GM19239 (cell line): Measurements from ENCODE around the gene EPHA2.

Experiments used
- DNase-seq: peaks from one replicate; pipeline ENCODE4 v3.0.0; 2011; ENCODE audit warnings: low spot score; ENCODE audit not compliant: insufficient read length
- FAIRE-seq: peaks from 2 replicates; lab custom pipeline; 2011; peaks lifted over from hg19 to GRCh38; lab: Jason Lieb, UNC

Gene EPHA2

GRCh38 chr1:16151995-16152384 is 3.9 kb downstream of the EPHA2 start:
- DNase-seq: no peak
- no peak for FAIRE-seq

DNA sequence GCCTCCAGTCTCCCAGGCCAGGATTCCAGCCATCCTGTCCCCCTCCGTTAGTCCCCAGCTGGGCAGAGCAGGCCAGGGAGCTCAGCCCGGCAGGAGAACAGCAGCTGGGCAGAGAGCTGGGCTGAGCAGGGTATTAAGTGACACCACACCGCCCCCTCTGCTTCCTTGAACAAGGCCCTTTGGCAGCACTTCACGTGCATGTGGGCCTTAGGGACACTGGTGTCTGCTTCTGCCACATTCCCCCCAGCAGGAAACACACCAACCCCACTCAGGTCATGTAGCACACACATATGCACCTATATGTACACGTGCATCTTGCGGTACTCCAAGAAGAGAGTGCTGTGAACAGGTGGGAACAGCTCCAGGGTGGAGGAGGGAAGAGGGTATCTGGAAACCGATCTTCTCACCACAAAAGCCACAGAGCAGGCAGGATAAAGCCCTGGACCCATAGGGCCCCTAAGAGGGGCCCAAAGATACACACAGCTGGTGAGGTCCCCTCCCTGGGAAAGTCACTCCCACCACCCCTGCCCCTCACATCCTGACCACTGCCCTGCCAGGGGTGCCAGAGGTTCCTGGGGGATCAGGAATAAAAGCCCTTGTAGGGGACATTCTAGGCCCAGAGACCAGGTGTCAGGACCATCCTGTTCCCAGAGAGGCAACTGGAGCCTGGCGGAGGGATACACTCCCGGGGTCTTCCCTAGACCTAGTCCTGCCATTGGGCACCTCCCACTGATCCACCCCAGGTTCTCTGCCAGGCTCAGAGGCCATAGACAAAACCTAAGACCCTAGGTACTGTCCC is 4.5 kb downstream of the EPHA2 start:
- DNase-seq (no peak), FAIRE-seq (no peak)

GRCh38 chr1:16150508-16150907 is 5.4 kb downstream of the EPHA2 start:
- no peak for FAIRE-seq

GRCh38 chr1:16149702-16150488 is 6.0 kb downstream of the EPHA2 start:
- FAIRE-seq: no peak
- DNase-seq: no peak

More at GRCh38 chr1:16150508-16150907, 5.4 kb downstream of the EPHA2 start:
- DNase-seq: no peak

DNA sequence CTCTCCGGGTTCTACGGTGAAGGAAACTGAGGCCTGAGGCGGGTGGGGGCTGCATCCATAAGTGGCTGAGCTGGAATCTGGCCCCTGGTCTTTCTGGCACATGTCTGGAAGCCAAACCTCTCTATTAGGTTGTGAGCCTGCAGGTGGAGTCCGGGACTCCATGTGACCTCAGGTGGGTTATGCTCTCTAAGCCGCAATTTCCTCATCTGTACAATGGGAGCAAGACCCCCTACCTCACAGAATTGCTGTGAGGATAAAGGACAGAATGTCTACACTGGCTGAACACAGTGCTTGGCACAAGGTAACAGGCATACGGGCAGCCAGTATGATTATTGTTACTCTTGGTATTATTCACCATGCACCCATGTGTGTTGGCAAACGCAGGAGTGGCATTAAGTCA is 6.7 kb downstream of the EPHA2 start:
- no peak for DNase-seq
- FAIRE-seq: no peak

DNA sequence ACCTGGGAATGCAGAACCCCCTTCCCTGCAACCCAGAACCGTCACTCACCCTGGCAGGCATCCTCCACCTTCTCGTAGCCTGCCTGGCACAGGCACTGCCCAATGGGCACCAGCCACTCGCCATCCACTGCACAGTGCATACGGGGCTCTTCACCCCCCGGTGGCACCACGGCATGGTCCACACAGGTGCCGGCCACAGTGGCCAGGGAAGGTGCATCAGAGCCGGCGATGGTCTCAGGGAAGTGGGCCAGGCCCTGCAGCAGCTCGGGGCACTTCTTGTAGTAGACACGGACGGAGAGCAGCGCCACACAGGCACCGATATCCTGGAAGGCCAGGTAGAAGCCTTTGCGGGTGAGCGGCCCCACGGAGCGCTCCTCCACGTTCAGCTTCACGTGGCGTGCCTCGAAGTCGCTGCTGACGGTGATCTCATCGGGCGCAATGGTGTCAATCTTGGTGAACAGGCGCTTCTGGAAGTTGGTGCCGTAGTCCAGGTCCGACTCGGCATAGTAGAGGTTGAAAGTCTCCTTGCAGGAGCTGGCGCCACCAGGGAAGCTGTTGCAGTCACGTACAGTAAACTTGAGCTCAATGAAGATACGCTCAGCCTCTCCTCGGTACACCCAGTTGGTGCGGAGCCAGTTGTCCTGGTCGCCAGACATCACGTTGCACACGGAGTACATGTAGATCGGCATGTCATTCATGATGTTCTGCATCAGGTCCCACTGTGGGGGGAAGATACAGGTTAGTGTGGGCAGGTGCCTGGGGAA is 7.4 kb downstream of the EPHA2 start:
- no peak for FAIRE-seq

GRCh38 chr1:16147156-16147926 is 8.5 kb downstream of the EPHA2 start:
- DNase-seq: no peak
- no peak for FAIRE-seq

More for the DNA sequence above, 7.4 kb downstream of the EPHA2 start:
- no peak for DNase-seq

DNA sequence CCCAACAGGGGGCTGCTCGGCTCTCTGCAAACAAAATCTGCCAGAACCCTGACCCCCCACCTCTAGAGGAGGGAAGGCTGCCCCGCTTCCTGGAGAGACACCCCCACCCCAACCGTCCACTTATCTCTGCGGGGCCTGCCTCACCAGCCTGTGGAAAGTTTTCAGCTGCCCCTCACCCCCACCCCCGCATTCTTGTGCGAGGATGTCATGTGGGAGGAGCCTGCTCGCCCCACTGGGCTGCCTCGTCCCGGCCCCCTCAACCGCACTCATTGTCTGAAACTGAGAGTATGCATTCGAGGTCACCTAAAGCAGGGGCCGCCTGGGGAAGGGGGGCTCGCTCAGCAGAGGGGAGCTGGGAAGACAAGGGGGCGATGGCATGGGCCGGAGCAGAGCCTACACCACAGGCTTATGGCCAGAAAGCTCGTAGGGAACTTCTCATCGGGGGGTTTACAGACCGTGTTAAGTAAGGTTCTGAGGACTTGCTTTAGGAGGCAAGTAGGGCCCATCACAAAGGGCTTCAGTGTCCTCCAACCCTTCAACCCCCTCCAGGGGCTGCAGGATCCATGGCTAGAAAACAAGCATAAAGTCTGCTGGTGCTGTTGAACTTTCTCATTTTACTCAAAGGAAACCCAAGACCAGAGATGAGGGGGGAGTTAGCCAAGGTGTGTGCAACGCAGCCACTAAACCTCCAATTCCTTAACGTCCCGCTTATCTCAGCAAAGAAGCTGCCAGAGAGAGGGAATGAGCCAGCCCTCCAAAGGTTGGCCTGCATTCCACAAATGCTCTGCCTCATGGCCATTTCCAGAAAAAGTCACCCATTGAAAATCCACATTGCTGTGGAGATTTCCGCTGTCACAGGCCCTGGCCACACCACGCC is 9.4 kb downstream of the EPHA2 start:
- no peak for FAIRE-seq

GRCh38 chr1:16145662-16146278 is 10.1 kb downstream of the EPHA2 start:
- DNase-seq (no peak), FAIRE-seq (no peak)

More for the DNA sequence above, 9.4 kb downstream of the EPHA2 start:
- no peak for DNase-seq

GRCh38 chr1:16145030-16145661 is 10.7 kb downstream of the EPHA2 start:
- FAIRE-seq (no peak), DNase-seq (no peak)

GRCh38 chr1:16144325-16145029 is 11.4 kb downstream of the EPHA2 start:
- DNase-seq (no peak), FAIRE-seq (no peak)

DNA sequence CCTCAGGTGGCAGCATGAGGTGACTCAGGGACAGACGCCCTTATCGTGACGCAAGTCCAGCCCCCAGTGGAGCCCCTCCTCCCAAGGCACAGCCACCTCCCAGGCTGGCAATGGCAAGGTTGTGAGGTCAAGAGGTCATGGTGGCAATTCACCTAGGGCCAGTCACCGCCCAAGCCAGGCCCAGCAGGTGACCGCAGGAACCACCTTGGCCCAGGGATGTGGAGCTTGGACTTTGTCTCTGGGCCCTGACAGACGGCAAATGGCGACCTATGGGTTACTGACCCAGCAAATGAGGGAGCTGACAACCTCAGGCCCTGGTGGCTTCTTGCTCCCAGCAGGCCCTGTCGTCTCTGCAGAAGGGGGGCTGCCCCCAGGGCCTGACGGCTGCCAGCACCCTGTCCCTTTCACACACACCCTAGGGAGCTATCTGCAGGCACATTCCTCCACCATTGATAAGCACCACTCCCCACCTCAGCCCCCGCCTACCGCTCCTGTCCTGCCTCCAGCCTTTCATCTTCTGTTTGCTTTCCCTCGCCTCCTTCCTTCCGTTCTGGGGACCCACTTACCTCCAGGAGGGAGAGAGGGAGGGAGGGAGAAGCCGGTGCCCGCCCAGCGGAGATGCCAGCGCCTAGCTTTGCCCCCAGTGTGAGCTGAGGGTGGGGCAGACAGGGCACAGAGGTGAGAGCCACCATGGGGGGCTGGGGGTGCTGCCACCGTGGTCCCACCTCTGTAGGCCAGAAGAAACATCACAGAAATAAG is 12.1 kb downstream of the EPHA2 start:
- no peak for DNase-seq
- FAIRE-seq: no peak

- DNase-seq (no peak), FAIRE-seq (no peak)
Measured at GRCh38 chr1:16143005-16143565, 12.8 kb downstream of the EPHA2 start.

GRCh38 chr1:16142383-16142995 is 13.4 kb downstream of the EPHA2 start:
- DNase-seq (no peak), FAIRE-seq (no peak)

DNA sequence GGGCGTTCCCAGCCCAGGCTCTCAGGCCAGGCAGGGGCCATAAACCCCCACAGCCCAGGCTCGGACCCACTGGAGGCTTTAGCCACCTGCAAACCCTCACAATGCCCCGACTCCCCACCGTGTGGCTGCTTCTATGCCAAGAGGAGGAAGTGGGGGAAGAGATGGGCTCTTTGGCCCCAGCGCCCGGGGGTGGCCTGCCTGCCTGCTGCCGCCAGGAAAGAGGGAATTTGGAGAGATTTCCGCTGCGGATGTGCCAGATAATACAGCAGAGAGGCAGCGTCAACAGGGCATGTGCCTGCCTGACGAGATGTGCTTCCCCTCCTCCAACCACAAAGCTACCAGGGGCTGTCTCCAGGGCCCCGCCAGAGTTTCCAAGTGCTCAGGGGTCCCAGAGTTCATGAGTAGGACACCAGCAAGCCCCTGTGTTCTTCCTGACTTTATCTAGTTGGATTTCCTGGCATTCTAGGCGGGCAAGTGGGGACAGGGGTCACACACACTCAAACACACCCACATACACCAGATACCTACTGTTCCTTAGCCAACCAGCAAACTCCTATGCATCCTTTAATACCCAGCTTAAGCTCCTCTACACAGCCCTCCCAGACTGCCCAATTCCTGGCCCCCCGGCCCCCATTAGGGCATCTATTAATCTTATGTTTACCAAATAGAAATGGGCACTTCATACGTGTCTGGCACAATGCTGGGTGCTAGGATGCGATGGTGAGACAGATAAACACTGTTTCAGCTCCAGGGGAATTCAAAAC is 14.1 kb downstream of the EPHA2 start:
- FAIRE-seq (no peak), DNase-seq (no peak)
